Activated naive CD4-positive, alpha-beta T cell treated with anti-CD3 and anti-CD28 coated beads, Interleukin-2, amount 50 U/mL, for 24 hours (primary cell): ENCODE data around the gene TRIM59.

Experiments used
- H3K27ac Mint-ChIP-seq: one replicate; pipeline ENCODE4 v1.8.0; 2021; ENCODE audit warnings: mild to moderate bottlenecking, mixed read lengths
- H3K27me3 Mint-ChIP-seq: one replicate; pipeline ENCODE4 v1.8.0; 2021; ENCODE audit warnings: mixed read lengths
- H3K36me3 Mint-ChIP-seq: one replicate; pipeline ENCODE4 v1.8.0; 2021; ENCODE audit warnings: mixed read lengths
- H3K4me1 Mint-ChIP-seq: one replicate; pipeline ENCODE4 v1.8.0; 2021; ENCODE audit warnings: mixed read lengths
- H3K4me3 Mint-ChIP-seq: one replicate; pipeline ENCODE4 v1.8.0; 2021; ENCODE audit warnings: mild to moderate bottlenecking, mixed read lengths
- H3K9me3 Mint-ChIP-seq: one replicate; pipeline ENCODE4 v1.8.0; 2021; ENCODE audit warnings: mixed read lengths

TRIM59 gene

GRCh38 chr3:160449636-160450598 is at the start of gene TRIM59:
TRIM59 (minus strand) TSS chr3:160449786; CDS start chr3:160439183, 10,603 bp downstream.
- peaks cover 46% of the 10 kb centered on the region for H3K4me1 Mint-ChIP-seq
- peak within 1 kb of the TSS; percentile 99 for H3K4me3 Mint-ChIP-seq
- H3K36me3 Mint-ChIP-seq, result peaks cover 3% of the 10 kb centered on the region
- peak within 1 kb of the TSS; percentile 93 for H3K27ac Mint-ChIP-seq
- no peaks in the 10 kb centered on the region for H3K9me3 Mint-ChIP-seq
- no peaks in the 10 kb centered on the region for H3K27me3 Mint-ChIP-seq

GRCh38 chr3:160498202-160498601 is 48.6 kb upstream of the TRIM59 start:
- Mint-ChIP-seq H3K36me3 (peaks cover 18% of the 10 kb centered on the region), H3K9me3 (no peaks in the 10 kb centered on the region), H3K27me3 (no peaks in the 10 kb centered on the region), H3K4me1 (no peaks in the 10 kb centered on the region), H3K27ac (no peak overlapping the region), H3K4me3 (no peak overlapping the region)

- no peaks in the 10 kb centered on the region for H3K36me3 Mint-ChIP-seq
- no peak overlapping the region for H3K4me3 Mint-ChIP-seq
- peaks cover 2% of the 10 kb centered on the region for H3K4me1 Mint-ChIP-seq
- H3K27ac Mint-ChIP-seq, result no peak overlapping the region
- H3K9me3 Mint-ChIP-seq, result no peaks in the 10 kb centered on the region
- H3K27me3 Mint-ChIP-seq, result peaks cover under 1% of the 10 kb centered on the region
Measured at GRCh38 chr3:160490166-160490565, 40.6 kb upstream of the TRIM59 start.

GRCh38 chr3:160486459-160486869 is 36.9 kb upstream of the TRIM59 start:
- Mint-ChIP-seq H3K4me1 (peaks cover 4% of the 10 kb centered on the region), H3K4me3 (no peak overlapping the region), H3K27ac (no peak overlapping the region), H3K27me3 (peaks cover 3% of the 10 kb centered on the region), H3K9me3 (no peaks in the 10 kb centered on the region), H3K36me3 (no peaks in the 10 kb centered on the region)

GRCh38 chr3:160482796-160483195 is 33.2 kb upstream of the TRIM59 start:
- H3K4me1 Mint-ChIP-seq, result peaks cover 4% of the 10 kb centered on the region
- H3K27me3 Mint-ChIP-seq, result peaks cover 3% of the 10 kb centered on the region
- H3K27ac Mint-ChIP-seq, result no peak overlapping the region
- peaks cover 1% of the 10 kb centered on the region for H3K36me3 Mint-ChIP-seq
- no peak overlapping the region for H3K4me3 Mint-ChIP-seq
- H3K9me3 Mint-ChIP-seq, result no peaks in the 10 kb centered on the region

- H3K4me3 Mint-ChIP-seq, result no peak overlapping the region
- no peaks in the 10 kb centered on the region for H3K9me3 Mint-ChIP-seq
- peaks cover 1% of the 10 kb centered on the region for H3K36me3 Mint-ChIP-seq
- H3K4me1 Mint-ChIP-seq, result peaks cover 4% of the 10 kb centered on the region
- peaks cover 3% of the 10 kb centered on the region for H3K27me3 Mint-ChIP-seq
- H3K27ac Mint-ChIP-seq, result peak overlapping the region; percentile 30
Measured at GRCh38 chr3:160481856-160482255, 32.3 kb upstream of the TRIM59 start.

- Mint-ChIP-seq H3K4me1 (peaks cover 4% of the 10 kb centered on the region), H3K9me3 (no peaks in the 10 kb centered on the region), H3K36me3 (peaks cover 1% of the 10 kb centered on the region), H3K27me3 (peaks cover 3% of the 10 kb centered on the region), H3K4me3 (no peak overlapping the region), H3K27ac (no peak overlapping the region)
Measured at GRCh38 chr3:160480931-160481330, 31.3 kb upstream of the TRIM59 start.

- H3K4me1 Mint-ChIP-seq, result no peaks in the 10 kb centered on the region
- H3K27ac Mint-ChIP-seq, result no peak overlapping the region
- peaks cover 5% of the 10 kb centered on the region for H3K27me3 Mint-ChIP-seq
- H3K9me3 Mint-ChIP-seq, result no peaks in the 10 kb centered on the region
- H3K4me3 Mint-ChIP-seq, result no peak overlapping the region
- H3K36me3 Mint-ChIP-seq, result peaks cover 1% of the 10 kb centered on the region
Measured at GRCh38 chr3:160479376-160479775, 29.8 kb upstream of the TRIM59 start.

GRCh38 chr3:160478338-160478737 is 28.8 kb upstream of the TRIM59 start:
- Mint-ChIP-seq H3K4me3 (no peak overlapping the region), H3K4me1 (no peaks in the 10 kb centered on the region), H3K27ac (no peak overlapping the region), H3K9me3 (no peaks in the 10 kb centered on the region), H3K36me3 (peaks cover 1% of the 10 kb centered on the region), H3K27me3 (peaks cover 5% of the 10 kb centered on the region)

- no peaks in the 10 kb centered on the region for H3K4me1 Mint-ChIP-seq
- H3K9me3 Mint-ChIP-seq, result no peaks in the 10 kb centered on the region
- no peak overlapping the region for H3K4me3 Mint-ChIP-seq
- H3K36me3 Mint-ChIP-seq, result peaks cover 1% of the 10 kb centered on the region
- peaks cover 4% of the 10 kb centered on the region for H3K27me3 Mint-ChIP-seq
- H3K27ac Mint-ChIP-seq, result no peak overlapping the region
Measured at GRCh38 chr3:160477750-160478149, 28.2 kb upstream of the TRIM59 start.

- Mint-ChIP-seq H3K27me3 (peaks cover 9% of the 10 kb centered on the region), H3K27ac (no peak overlapping the region), H3K4me3 (no peak overlapping the region), H3K36me3 (peaks cover 1% of the 10 kb centered on the region), H3K9me3 (no peaks in the 10 kb centered on the region), H3K4me1 (no peaks in the 10 kb centered on the region)
Measured at GRCh38 chr3:160475884-160476283, 26.3 kb upstream of the TRIM59 start.

GRCh38 chr3:160475153-160475552 is 25.6 kb upstream of the TRIM59 start:
- H3K4me3 Mint-ChIP-seq, result no peak overlapping the region
- H3K36me3 Mint-ChIP-seq, result peaks cover 1% of the 10 kb centered on the region
- H3K27me3 Mint-ChIP-seq, result peaks cover 9% of the 10 kb centered on the region
- H3K4me1 Mint-ChIP-seq, result no peaks in the 10 kb centered on the region
- no peaks in the 10 kb centered on the region for H3K9me3 Mint-ChIP-seq
- no peak overlapping the region for H3K27ac Mint-ChIP-seq

- H3K27ac Mint-ChIP-seq, result no peak overlapping the region
- H3K4me3 Mint-ChIP-seq, result no peak overlapping the region
- H3K4me1 Mint-ChIP-seq, result no peaks in the 10 kb centered on the region
- peaks cover 9% of the 10 kb centered on the region for H3K27me3 Mint-ChIP-seq
- H3K9me3 Mint-ChIP-seq, result peaks cover 6% of the 10 kb centered on the region
- H3K36me3 Mint-ChIP-seq, result peaks cover 1% of the 10 kb centered on the region
Measured at GRCh38 chr3:160474416-160474838, 24.8 kb upstream of the TRIM59 start.

GRCh38 chr3:160473978-160474377 is 24.4 kb upstream of the TRIM59 start:
- Mint-ChIP-seq H3K36me3 (peaks cover 1% of the 10 kb centered on the region), H3K4me3 (no peak overlapping the region), H3K4me1 (no peaks in the 10 kb centered on the region), H3K27me3 (peaks cover 9% of the 10 kb centered on the region), H3K27ac (no peak overlapping the region), H3K9me3 (peaks cover 10% of the 10 kb centered on the region)

- Mint-ChIP-seq H3K36me3 (peaks cover 1% of the 10 kb centered on the region), H3K9me3 (peaks cover 11% of the 10 kb centered on the region), H3K4me3 (no peak overlapping the region), H3K27ac (no peak overlapping the region), H3K27me3 (peaks cover 10% of the 10 kb centered on the region), H3K4me1 (no peaks in the 10 kb centered on the region)
Measured at GRCh38 chr3:160473221-160473620, 23.6 kb upstream of the TRIM59 start.

- Mint-ChIP-seq H3K36me3 (peaks cover 1% of the 10 kb centered on the region), H3K27ac (no peak overlapping the region), H3K27me3 (peaks cover 10% of the 10 kb centered on the region), H3K4me1 (no peaks in the 10 kb centered on the region), H3K9me3 (peaks cover 11% of the 10 kb centered on the region), H3K4me3 (no peak overlapping the region)
Measured at GRCh38 chr3:160472344-160472743, 22.8 kb upstream of the TRIM59 start.
